Mammary epithelial cell (primary cell): ENCODE data around the gene ANKRD13D.

Source experiments
- EZH2 ChIP-seq: IDR thresholded peaks from 2 replicates; pipeline ENCODE4 v1.6.1; 2012; ENCODE audit warnings: low read length, inconsistent platforms, borderline replicate concordance
- TF ChIP-seq, protein P1 (sequence below), 2 donors: IDR thresholded peaks in 1 of 2; conservative IDR thresholded peaks in 1 of 2; 2 replicates each; pipeline ENCODE4 v1.5.1; 2011 to 2012; ENCODE audit warnings: inconsistent platforms in 2 of 2, low read length in 2 of 2, mild to moderate bottlenecking in 2 of 2, control low read depth in 1 of 2, low read depth in 1 of 2; ENCODE audit not compliant: insufficient read depth in 1 of 2; ENCODE audit errors: extremely low read depth in 1 of 2

DNA sequence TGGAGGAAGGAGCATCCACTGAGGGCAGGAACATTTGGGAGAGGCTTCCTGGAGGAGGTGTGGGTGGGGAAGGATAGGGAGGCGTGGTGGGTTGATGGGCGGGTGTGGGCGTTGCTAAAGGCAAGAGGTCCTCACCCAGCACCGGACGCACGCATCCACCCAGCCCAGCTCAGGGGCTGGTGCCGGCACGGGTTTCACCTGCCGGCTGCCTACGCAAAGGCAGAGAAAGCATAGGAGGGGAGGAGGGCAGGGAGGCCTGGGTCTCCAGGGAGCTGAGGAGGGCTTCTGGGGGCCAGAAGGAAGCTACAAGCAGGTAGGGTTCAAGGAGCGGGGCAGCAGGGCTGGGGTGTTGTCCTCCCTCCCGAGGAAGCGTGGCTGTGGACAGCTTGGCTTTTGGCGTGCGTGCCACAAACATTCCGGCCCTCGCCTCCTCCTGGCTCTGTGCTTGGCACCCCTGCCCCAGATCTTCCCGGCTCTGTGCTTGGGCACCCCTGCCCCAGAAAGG lies 22.0 kb downstream of the ANKRD13D start:
- TF ChIP-seq EZH2 = no peak
- TF ChIP-seq, protein P1, sequence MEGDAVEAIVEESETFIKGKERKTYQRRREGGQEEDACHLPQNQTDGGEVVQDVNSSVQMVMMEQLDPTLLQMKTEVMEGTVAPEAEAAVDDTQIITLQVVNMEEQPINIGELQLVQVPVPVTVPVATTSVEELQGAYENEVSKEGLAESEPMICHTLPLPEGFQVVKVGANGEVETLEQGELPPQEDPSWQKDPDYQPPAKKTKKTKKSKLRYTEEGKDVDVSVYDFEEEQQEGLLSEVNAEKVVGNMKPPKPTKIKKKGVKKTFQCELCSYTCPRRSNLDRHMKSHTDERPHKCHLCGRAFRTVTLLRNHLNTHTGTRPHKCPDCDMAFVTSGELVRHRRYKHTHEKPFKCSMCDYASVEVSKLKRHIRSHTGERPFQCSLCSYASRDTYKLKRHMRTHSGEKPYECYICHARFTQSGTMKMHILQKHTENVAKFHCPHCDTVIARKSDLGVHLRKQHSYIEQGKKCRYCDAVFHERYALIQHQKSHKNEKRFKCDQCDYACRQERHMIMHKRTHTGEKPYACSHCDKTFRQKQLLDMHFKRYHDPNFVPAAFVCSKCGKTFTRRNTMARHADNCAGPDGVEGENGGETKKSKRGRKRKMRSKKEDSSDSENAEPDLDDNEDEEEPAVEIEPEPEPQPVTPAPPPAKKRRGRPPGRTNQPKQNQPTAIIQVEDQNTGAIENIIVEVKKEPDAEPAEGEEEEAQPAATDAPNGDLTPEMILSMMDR (conservative IDR thresholded peaks at IDR 0.05 in 1 of 2, IDR thresholded peaks at IDR 0.05 in 1 of 2; ENCODE audit: extremely low read depth in 1 of 2, insufficient read depth in 1 of 2, low read depth in 1 of 2, low read length in 2 of 2) = no peak
